Uterus (tissue), 2 donors: ENCODE results near the gene GRAMD1C.

ENCODE experiments used
- CTCF ChIP-seq, 4 experiments: fragments of 200-600 bp in 2 of 4; fragments of 450-650 bp in 2 of 4; sonication (generic) in 2 of 4; IDR thresholded peaks; one replicate each; pipeline ENCODE4 v1.5.1; 2016 to 2019; ENCODE audit warnings: antibody characterized with exemption in 4 of 4, mild to moderate bottlenecking in 2 of 4, moderate library complexity in 1 of 4
- POLR2A ChIP-seq, 2 donors: fragments of 450-650 bp; IDR thresholded peaks; one replicate each; pipeline ENCODE4 v1.6.1; 2016; ENCODE audit warnings: antibody characterized with exemption in 2 of 2, mild to moderate bottlenecking in 1 of 2, moderate library complexity in 1 of 2

DNA sequence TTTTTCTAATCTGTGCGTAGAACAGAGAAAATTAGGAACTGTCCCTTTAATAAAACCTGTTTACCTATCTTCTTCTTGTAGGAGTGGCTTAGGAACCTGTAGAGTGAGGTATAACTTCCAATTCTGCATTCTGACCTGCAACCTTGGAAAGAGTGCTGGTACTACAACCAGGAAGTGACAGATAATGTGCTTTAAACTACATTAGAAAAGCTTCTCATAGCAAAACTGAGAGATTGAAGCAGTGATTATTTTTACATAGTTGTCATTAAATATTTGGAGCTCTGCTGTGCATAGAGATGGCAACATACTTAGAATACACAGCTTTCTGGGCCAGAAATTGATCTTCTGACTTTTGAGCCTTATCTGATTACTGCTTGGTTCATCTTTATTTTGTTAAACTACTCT, 58.8 kb downstream of the GRAMD1C start:
- TF ChIP-seq CTCF (IDR thresholded peaks at IDR 0.05): no peak
- no peak for TF ChIP-seq POLR2A (IDR thresholded peaks at IDR 0.05)
